Small intestine (tissue), 7 donors: ENCODE measurements around the gene DCAF10. TPM values are rescaled to one million over a fixed set of nuclear protein-coding genes. Genes with fewer than 3 reads are reported as not detected.
"Not testable (repeated sequence)": the region's sequence is repeated elsewhere in the genome, so short reads cannot be mapped to it uniquely, and the experiment has no call there.

ENCODE experiments used
- DNase-seq, 2 donors: peaks; one replicate each; pipeline versions ENCODE4 v3.0.0 to v3.0.0-alpha.2; 2013
- FAIRE-seq: peaks from 2 replicates; lab custom pipeline; 2012; peaks lifted over from hg19 to GRCh38; lab: Jason Lieb, UNC
- H3K27ac ChIP-seq, 3 donors: one replicate each; pipeline ENCODE4 v1.5.1; 2013; ENCODE audit warnings: low read length in 2 of 3, mild to moderate bottlenecking in 2 of 3, control low read depth in 1 of 3, inconsistent platforms in 1 of 3, low read depth in 1 of 3, moderate library complexity in 1 of 3
- H3K27me3 ChIP-seq, 3 donors: one replicate each; pipeline ENCODE4 v1.6.1; 2013; ENCODE audit warnings: low read length in 3 of 3, inconsistent platforms in 1 of 3; ENCODE audit not compliant: control insufficient read depth in 3 of 3, insufficient read depth in 3 of 3
- H3K36me3 ChIP-seq, 3 donors: one replicate each; pipeline ENCODE4 v1.6.1; 2013; ENCODE audit warnings: low read length in 3 of 3, inconsistent platforms in 1 of 3, low read depth in 1 of 3, mild to moderate bottlenecking in 1 of 3, moderate library complexity in 1 of 3; ENCODE audit not compliant: control insufficient read depth in 3 of 3, insufficient read depth in 2 of 3
- H3K4me1 ChIP-seq, 3 donors: one replicate each; pipeline ENCODE4 v1.6.1; 2013; ENCODE audit warnings: low read length in 2 of 3, inconsistent platforms in 1 of 3, low read depth in 1 of 3, mild to moderate bottlenecking in 1 of 3, moderate library complexity in 1 of 3; ENCODE audit not compliant: control insufficient read depth in 3 of 3, insufficient read depth in 2 of 3
- H3K4me3 ChIP-seq, 3 donors: one replicate each; pipeline ENCODE4 v1.5.1; 2013; ENCODE audit warnings: low read length in 3 of 3, control low read depth in 1 of 3, inconsistent platforms in 1 of 3, low read depth in 1 of 3, mild to moderate bottlenecking in 1 of 3, moderate library complexity in 1 of 3
- H3K9me3 ChIP-seq, 2 donors: one replicate each; pipeline ENCODE4 v1.6.1; 2013; ENCODE audit warnings: low read depth in 1 of 2, low read length in 1 of 2; ENCODE audit not compliant: control insufficient read depth in 2 of 2, insufficient read depth in 1 of 2
- WGBS, 3 donors: extraction: QIAGEN DNeasy Blood & Tissue Kit; methylation state at CpG; one replicate each; pipeline ENCODE4 v1.1.7; 2013; 5-methylcytosine and 5-hydroxymethylcytosine counted together
- polyA plus RNA-seq, 4 donors: library from polyadenylated mRNA; stranded (reverse) in 3 of 4; unstranded in 1 of 4; fragments of 200-250 nt in 3 of 4; fragments of 120-200 nt in 1 of 4; gene quantifications; one replicate each; pipeline versions ENCODE4 v1.2.1 to v1.2.3, GENCODE V29; 2013
- donor health status: healthy with polysubstance abuse.
- donor health status: control.
- donor health status: control.
- donor health status: Bipolar disorder and iron deficiency.
- donor health status: healthy.

The DCAF10 gene
- polyA plus RNA-seq, 4 donors: 5.6 to 21.8 (median 7.5) TPM

DNA sequence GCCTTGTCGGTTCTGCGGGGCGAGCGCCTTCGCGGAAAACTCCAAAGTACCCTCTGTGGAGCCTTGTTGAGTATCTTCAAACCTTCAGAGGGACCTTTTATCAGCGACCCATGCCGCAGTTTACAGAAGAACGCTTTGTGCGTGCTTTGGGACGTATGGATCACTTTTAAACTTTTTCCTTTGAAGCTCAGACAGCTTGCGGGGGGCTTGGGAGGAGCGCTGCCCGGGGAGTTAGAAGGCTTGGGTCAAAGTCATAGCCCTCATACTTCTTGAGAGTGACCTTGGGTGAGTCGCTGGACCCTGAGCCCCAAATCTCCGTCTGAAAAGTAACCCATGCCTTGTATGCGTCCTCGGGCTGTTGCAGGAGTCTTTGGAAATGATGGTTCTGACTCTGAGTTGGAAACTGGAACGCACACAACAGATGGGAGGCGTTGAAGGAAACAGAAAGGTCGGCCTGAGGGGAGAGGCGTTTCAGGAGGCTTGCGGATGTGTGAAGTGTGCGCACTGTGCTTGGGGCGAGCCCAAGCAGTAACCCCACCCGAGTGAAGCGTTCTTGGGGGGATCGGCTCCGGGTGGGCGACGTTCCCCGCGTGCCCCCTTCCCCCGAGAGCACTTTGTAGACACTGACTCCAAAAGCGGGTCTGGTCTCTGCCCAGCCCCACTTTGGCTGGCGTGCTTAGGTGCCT is 104.0 kb downstream of the DCAF10 start:
- H3K36me3 ChIP-seq: peaks cover 0 to 12% (median 0%) of the 10 kb centered on the region in 3 donors
- H3K27ac ChIP-seq: peak overlapping the region; percentile 80 to 92 (median 81)
- H3K9me3 ChIP-seq: no peaks in the 10 kb centered on the region
- H3K27me3 ChIP-seq: no peaks in the 10 kb centered on the region
- H3K4me1 ChIP-seq: peaks cover 0 to 25% (median 8%) of the 10 kb centered on the region in 3 donors
- 12 to 25% (median 22%) methylated on average over 34 to 36 of the region's 36 CpGs for WGBS, 3 donors
- H3K4me3 ChIP-seq: peak overlapping the region in 2 of 3 donors; percentile 54 to 77
- DNase-seq (peak in 1 of 2 donors; percentile 52), FAIRE-seq (no peak)

DNA sequence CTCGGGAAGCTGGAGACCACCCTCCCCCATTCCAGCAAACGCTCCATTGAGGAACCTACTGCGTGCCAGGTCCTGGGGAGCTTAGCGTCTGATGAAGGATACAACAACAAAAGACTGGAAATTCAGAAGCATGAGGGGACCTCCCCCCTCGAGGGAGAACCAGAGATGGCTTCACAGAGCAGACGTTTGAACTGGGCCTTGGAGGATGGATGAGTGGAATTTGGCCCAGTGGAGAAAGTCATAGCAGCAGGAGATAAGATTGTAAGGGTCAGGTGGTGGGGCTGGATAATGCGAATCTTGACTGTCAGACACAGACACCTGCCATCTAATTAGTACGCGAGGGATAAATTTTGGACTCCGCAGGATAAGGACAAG is 104.5 kb downstream of the DCAF10 start:
- Histone ChIP-seq H3K36me3 (peaks cover 0 to 9% (median 0%) of the 10 kb centered on the region in 3 donors), H3K9me3 (no peaks in the 10 kb centered on the region), H3K4me3 (no peak overlapping the region), H3K27ac (peak overlapping the region in 2 of 3 donors; percentile 80 to 81), H3K27me3 (no peaks in the 10 kb centered on the region), H3K4me1 (peaks cover 0 to 25% (median 8%) of the 10 kb centered on the region in 3 donors)
- WGBS, 3 donors: 54 to 67% (median 67%) methylated on average over 10 of the region's 10 CpGs
- peak; percentile 19 to 45 for DNase-seq
- FAIRE-seq: no peak

DNA sequence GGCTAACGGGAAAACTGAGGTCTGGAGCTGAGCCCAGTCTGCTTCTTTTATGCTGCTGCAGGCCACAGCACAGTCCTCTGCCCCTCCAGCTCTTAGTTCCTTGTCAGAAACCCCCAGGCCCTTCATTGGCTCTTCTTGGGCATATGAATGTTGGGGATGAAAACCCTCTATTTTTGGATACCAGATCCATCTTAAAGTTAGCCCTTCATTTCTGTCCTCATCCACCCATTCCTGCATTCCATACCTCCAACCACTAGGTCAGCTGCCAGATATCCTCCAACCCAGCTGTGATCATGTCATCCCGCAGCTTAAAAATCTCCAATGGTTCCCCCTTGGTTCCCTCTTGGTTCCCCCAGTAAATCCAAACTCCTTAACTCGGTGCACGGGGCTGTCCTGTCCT is 105.2 kb downstream of the DCAF10 start:
- FAIRE-seq (no peak), DNase-seq (no peak)
- no peaks in the 10 kb centered on the region for H3K27me3 ChIP-seq
- no peak overlapping the region for H3K4me3 ChIP-seq
- H3K4me1 ChIP-seq: peaks cover 0 to 22% (median 8%) of the 10 kb centered on the region in 3 donors
- 92 to 96% (median 95%) methylated on average over 4 of the region's 4 CpGs for WGBS, 3 donors
- no peaks in the 10 kb centered on the region for H3K9me3 ChIP-seq
- peaks cover 0 to 5% (median 0%) of the 10 kb centered on the region in 3 donors for H3K36me3 ChIP-seq
- no peak overlapping the region for H3K27ac ChIP-seq

DNA sequence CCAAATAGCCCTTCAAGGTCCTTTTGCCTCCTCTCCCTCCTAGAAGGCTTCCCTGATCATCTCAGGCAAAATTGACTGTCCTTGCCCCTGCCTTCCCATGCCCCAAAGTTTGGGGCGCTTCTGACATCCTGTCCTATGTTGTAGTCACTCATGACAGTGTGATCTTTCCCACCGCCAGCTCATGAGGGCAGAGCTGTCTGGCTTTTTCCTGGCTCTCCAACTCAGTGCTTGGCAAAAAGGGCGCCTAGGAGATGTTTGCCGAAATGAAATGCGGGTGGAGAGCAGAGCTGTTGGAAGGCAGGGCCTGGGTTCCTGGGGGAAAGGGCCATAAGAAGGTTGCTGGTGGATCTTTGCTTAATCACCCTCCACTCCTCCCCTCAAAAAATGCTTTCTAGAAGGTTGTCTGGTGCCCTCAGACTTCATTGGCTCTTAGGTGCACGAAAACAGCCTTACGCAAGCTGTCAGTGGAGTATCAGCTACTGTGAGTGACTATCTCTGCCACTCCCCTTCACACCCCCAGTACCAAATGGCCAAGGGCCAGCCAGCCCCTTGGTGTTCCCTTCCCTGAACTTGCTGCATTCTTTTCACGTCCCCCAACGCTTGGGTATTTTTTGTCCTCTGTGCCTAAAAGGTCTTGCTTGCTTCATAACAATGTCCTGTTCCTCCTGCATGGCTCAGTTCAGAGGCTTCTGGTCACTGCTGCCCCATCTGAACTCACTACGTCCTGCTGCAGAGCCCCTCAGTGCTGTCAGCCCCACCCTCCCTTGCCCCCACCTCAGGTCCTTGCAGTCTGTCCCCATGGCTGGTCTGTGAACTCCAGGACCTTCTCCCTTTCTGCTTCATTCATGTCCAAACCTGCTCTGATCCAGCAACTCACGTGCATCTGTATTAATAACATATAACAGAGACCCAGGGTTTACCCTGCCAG is 106.0 kb downstream of the DCAF10 start:
- DNase-seq (no peak), FAIRE-seq (no peak)
- 87 to 92% (median 88%) methylated on average over 11 of the region's 11 CpGs for WGBS, 3 donors
- Histone ChIP-seq H3K27ac (no peak overlapping the region), H3K9me3 (no peaks in the 10 kb centered on the region), H3K36me3 (no peaks in the 10 kb centered on the region), H3K4me3 (no peak overlapping the region), H3K27me3 (no peaks in the 10 kb centered on the region), H3K4me1 (peaks cover 0 to 20% (median 8%) of the 10 kb centered on the region in 3 donors)

DNA sequence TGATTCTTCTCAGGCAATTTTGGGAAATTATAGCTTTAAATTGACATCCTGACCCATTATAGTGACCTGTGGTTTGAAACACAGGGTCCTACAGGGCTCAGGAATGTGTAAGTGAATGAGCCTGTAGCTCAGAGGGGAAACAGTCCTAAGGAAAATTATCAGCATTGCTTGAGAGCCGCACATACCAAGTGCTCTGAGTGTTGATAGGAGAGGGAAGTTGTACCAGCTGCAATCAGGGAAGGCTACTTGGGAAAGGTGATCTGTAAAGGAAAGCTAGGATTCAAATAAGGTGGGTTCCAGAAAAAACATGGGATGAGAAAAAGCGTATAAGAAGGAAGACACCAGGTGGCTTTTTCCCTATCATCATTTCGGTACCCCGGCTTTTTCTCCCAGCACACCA is 107.7 kb downstream of the DCAF10 start:
- Histone ChIP-seq H3K27ac (no peak overlapping the region), H3K4me3 (no peak overlapping the region), H3K9me3 (no peaks in the 10 kb centered on the region), H3K36me3 (no peaks in the 10 kb centered on the region), H3K4me1 (peaks cover 0 to 12% (median 4%) of the 10 kb centered on the region in 3 donors), H3K27me3 (no peaks in the 10 kb centered on the region)
- FAIRE-seq (no peak), DNase-seq (no peak)
- WGBS, 3 donors: 63 to 79% (median 69%) methylated on average over 4 of the region's 4 CpGs

DNA sequence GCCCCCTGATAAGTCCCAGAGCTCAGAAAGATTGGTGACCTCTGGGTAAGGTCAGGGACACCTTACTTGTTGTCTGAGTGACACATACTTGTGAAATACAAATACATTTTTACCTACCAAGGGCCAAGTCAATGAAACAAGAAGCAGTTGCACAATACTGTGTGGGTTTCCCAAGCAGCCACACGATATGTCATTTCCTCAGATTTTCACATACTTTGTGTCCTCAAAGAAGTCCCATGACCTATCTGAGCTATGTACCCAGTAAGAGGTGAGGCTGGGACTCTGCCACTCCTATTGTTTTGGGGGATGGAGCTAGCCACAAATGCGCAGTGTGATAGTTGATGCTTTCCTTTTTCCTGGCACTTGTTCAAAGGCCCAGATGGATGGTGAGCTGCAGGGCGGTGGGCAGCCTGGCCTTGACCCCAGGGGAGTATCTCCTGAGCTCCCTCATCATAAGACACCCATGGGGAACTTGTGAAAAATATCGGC is 108.1 kb downstream of the DCAF10 start:
- no peak overlapping the region for H3K4me3 ChIP-seq
- no peaks in the 10 kb centered on the region for H3K27me3 ChIP-seq
- H3K4me1 ChIP-seq: peaks cover 0 to 12% (median 4%) of the 10 kb centered on the region in 3 donors
- H3K36me3 ChIP-seq: peaks cover 0 to 1% (median 0%) of the 10 kb centered on the region in 3 donors
- DNase-seq: peak in 1 of 2 donors; percentile 43
- no peak for FAIRE-seq
- H3K9me3 ChIP-seq: no peaks in the 10 kb centered on the region
- whole genome bisulfite sequencing, 3 donors: 69 to 79% (median 76%) methylated on average over 4 of the region's 4 CpGs
- no peak overlapping the region for H3K27ac ChIP-seq

DNA sequence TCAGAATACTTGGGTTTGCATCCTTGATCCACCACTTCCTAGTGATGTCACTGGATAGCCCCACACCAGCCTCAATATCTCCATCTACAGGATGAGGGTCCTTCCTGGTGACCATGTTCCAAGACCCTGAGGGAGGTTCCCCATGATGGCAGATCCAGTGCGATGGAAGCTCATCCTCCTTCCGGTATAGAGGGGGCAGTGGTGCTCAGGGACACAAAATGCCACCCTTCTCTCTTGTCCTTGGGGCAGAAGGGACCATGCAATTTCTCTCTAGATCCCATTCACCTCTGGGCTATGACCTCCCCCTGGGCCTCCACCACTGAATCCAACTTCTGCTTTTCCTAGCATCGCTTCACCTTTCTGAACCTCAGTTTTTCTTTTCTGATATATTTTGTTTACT is 108.7 kb downstream of the DCAF10 start:
- FAIRE-seq: no peak
- H3K36me3 ChIP-seq: peaks cover 0 to 7% (median 0%) of the 10 kb centered on the region in 3 donors
- H3K4me1 ChIP-seq: peaks cover 0 to 12% (median 4%) of the 10 kb centered on the region in 3 donors
- H3K9me3 ChIP-seq: no peaks in the 10 kb centered on the region
- DNase-seq: no peak
- H3K27ac ChIP-seq: no peak overlapping the region
- no peak overlapping the region for H3K4me3 ChIP-seq
- no peaks in the 10 kb centered on the region for H3K27me3 ChIP-seq
- WGBS, 3 donors: 93 to 96% (median 95%) methylated on average over 3 of the region's 3 CpGs

DNA sequence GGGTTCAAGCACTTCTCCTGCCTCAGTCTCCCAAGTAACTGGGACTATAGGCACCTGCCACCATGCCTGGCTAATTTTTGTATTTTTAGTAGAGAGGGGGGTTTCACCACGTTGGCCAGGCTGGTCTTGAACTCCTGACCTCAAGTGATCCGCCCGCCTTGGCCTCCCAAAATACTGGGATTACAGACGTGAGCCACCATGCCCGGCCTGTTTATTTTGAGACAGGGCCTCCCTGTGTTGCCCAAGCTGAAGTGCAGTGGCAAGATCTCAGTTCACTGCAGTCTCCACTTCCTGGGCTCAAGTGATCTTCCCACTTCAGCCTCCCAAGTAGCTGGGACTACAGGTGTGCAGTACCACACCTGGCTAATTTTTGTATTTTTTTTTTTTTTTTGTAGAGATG is 109.2 kb downstream of the DCAF10 start:
- H3K27ac ChIP-seq, H3K4me3 ChIP-seq, DNase-seq, H3K27me3 ChIP-seq, H3K36me3 ChIP-seq, FAIRE-seq, H3K9me3 ChIP-seq, H3K4me1 ChIP-seq: not testable (repeated sequence)
- WGBS, 3 donors: 78 to 86% (median 86%) methylated on average over 5 of the region's 5 CpGs
